HEK293 (cell line): Measurements from ENCODE around the gene ELOVL1.

Source experiments
- BCL11B ChIP-seq: fragments of 450-650 bp; formaldehyde crosslinking; IDR thresholded peaks from 2 replicates; pipeline ENCODE4 v1.5.1; 2016; ENCODE audit warnings: low read depth, missing biosample characterization, missing genetic modification characterization
- CTCF ChIP-seq: fragments of 450-650 bp; formaldehyde crosslinking; IDR thresholded peaks from 2 replicates; pipeline ENCODE4 v1.5.1; 2016; ENCODE audit warnings: missing biosample characterization, missing genetic modification characterization
- KLF16 ChIP-seq: fragments of 450-650 bp; formaldehyde crosslinking; IDR thresholded peaks from 2 replicates; pipeline ENCODE4 v1.5.1; 2017; ENCODE audit warnings: missing biosample characterization, missing genetic modification characterization
- OSR2 ChIP-seq: fragments of 450-650 bp; formaldehyde crosslinking; IDR thresholded peaks from 2 replicates; pipeline ENCODE4 v1.5.1; 2016; ENCODE audit warnings: missing biosample characterization, missing genetic modification characterization
- ZBTB10 ChIP-seq: fragments of 450-650 bp; formaldehyde crosslinking; IDR thresholded peaks from 2 replicates; pipeline ENCODE4 v1.5.1; 2016; ENCODE audit warnings: missing biosample characterization, missing genetic modification characterization
- ZNF24 ChIP-seq: fragments of 450-650 bp; formaldehyde crosslinking; IDR thresholded peaks from 2 replicates; pipeline ENCODE4 v1.5.1; 2016; ENCODE audit warnings: missing biosample characterization, missing genetic modification characterization
- ZNF354C ChIP-seq: fragments of 450-650 bp; formaldehyde crosslinking; IDR thresholded peaks from 2 replicates; pipeline ENCODE4 v1.5.1; 2016; ENCODE audit warnings: missing biosample characterization, missing genetic modification characterization, low read depth, borderline replicate concordance
- ZNF513 ChIP-seq: fragments of 450-650 bp; IDR thresholded peaks from 2 replicates; pipeline ENCODE4 v1.5.1; 2018; ENCODE audit warnings: missing biosample characterization, missing genetic modification characterization
- ZNF561 ChIP-seq: fragments of 450-650 bp; IDR thresholded peaks from 2 replicates; pipeline ENCODE4 v1.5.1; 2018; ENCODE audit warnings: missing biosample characterization, missing genetic modification characterization, borderline replicate concordance
- ZNF626 ChIP-seq: fragments of 450-650 bp; sonication (Bioruptor Pico); formaldehyde crosslinking; IDR thresholded peaks from 2 replicates; pipeline ENCODE4 v1.5.1; 2018; ENCODE audit warnings: missing biosample characterization, missing genetic modification characterization, inconsistent platforms
- ZNF639 ChIP-seq: fragments of 450-650 bp; formaldehyde crosslinking; IDR thresholded peaks from 2 replicates; pipeline ENCODE4 v1.5.1; 2016; ENCODE audit warnings: missing biosample characterization, missing genetic modification characterization
- TF ChIP-seq, protein P1 (sequence below): fragments of 450-650 bp; formaldehyde crosslinking; IDR thresholded peaks from 2 replicates; pipeline ENCODE4 v1.5.1; 2016; ENCODE audit warnings: missing biosample characterization, missing genetic modification characterization
- TF ChIP-seq, protein P2 (sequence below): fragments of 450-650 bp; formaldehyde crosslinking; optimal IDR thresholded peaks from 2 replicates; pipeline ENCODE3; 2016; ENCODE audit warnings: missing biosample characterization, mild to moderate bottlenecking, missing genetic modification characterization
- TF ChIP-seq, protein P3 (sequence below): fragments of 450-650 bp; formaldehyde crosslinking; IDR thresholded peaks from 2 replicates; pipeline ENCODE4 v1.5.1; 2016; ENCODE audit warnings: missing biosample characterization, missing genetic modification characterization

DNA sequence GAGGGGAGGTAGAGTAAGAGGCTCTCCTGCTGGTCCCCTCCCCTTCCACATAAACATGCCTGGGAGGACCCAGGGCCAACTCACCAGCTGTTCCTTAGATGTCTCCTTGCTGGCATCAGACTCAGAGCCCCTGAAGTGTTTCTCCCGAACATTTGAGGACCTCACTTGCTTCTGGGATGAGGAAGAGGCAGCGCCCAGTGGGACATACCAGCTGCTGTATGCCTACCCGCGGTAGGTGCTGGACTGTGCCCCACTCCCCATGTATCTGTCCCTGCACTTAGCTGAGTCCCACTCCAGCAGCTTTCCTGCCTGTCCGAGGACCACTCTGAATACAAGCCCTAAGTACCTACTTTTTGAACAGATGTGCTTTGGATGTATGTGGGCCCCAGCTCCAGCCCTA, 29.8 kb downstream of the ELOVL1 start:
- TF ChIP-seq CTCF (tag by site-specific recombination) (no peak), ZNF513 (tag by site-specific recombination) (no peak), BCL11B (tag by site-specific recombination) (no peak), OSR2 (tag by site-specific recombination) (no peak), ZBTB10 (tag by site-specific recombination) (no peak), ZNF24 (no peak), ZNF561 (tag by site-specific recombination) (no peak), ZNF626 (tag by site-specific recombination) (no peak), KLF16 (tag by site-specific recombination) (no peak), ZNF354C (no peak), ZNF639 (tag by site-specific recombination) (no peak)
- TF ChIP-seq, protein P1, sequence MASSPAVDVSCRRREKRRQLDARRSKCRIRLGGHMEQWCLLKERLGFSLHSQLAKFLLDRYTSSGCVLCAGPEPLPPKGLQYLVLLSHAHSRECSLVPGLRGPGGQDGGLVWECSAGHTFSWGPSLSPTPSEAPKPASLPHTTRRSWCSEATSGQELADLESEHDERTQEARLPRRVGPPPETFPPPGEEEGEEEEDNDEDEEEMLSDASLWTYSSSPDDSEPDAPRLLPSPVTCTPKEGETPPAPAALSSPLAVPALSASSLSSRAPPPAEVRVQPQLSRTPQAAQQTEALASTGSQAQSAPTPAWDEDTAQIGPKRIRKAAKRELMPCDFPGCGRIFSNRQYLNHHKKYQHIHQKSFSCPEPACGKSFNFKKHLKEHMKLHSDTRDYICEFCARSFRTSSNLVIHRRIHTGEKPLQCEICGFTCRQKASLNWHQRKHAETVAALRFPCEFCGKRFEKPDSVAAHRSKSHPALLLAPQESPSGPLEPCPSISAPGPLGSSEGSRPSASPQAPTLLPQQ (tag by site-specific recombination) = no peak
- TF ChIP-seq, protein P2, sequence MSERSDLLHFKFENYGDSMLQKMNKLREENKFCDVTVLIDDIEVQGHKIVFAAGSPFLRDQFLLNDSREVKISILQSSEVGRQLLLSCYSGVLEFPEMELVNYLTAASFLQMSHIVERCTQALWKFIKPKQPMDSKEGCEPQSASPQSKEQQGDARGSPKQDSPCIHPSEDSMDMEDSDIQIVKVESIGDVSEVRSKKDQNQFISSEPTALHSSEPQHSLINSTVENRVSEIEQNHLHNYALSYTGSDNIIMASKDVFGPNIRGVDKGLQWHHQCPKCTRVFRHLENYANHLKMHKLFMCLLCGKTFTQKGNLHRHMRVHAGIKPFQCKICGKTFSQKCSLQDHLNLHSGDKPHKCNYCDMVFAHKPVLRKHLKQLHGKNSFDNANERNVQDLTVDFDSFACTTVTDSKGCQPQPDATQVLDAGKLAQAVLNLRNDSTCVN (tag by site-specific recombination) = no peak
- TF ChIP-seq, protein P3, sequence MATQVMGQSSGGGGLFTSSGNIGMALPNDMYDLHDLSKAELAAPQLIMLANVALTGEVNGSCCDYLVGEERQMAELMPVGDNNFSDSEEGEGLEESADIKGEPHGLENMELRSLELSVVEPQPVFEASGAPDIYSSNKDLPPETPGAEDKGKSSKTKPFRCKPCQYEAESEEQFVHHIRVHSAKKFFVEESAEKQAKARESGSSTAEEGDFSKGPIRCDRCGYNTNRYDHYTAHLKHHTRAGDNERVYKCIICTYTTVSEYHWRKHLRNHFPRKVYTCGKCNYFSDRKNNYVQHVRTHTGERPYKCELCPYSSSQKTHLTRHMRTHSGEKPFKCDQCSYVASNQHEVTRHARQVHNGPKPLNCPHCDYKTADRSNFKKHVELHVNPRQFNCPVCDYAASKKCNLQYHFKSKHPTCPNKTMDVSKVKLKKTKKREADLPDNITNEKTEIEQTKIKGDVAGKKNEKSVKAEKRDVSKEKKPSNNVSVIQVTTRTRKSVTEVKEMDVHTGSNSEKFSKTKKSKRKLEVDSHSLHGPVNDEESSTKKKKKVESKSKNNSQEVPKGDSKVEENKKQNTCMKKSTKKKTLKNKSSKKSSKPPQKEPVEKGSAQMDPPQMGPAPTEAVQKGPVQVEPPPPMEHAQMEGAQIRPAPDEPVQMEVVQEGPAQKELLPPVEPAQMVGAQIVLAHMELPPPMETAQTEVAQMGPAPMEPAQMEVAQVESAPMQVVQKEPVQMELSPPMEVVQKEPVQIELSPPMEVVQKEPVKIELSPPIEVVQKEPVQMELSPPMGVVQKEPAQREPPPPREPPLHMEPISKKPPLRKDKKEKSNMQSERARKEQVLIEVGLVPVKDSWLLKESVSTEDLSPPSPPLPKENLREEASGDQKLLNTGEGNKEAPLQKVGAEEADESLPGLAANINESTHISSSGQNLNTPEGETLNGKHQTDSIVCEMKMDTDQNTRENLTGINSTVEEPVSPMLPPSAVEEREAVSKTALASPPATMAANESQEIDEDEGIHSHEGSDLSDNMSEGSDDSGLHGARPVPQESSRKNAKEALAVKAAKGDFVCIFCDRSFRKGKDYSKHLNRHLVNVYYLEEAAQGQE = no peak
